ENCODE results near the gene ITPA. TPM values are rescaled to one million over a fixed set of nuclear protein-coding genes. Genes with fewer than 3 reads are reported as not detected.

Gene ITPA
- total and polyA plus RNA-seq, 2 of the 13 experiments (the other 11 are each of a cell fraction or from before 2014, with no cell fraction given) = 60.1 to 103 TPM

- H3K4me1 ChIP-seq (ENCODE audit: insufficient read depth, low read length) = peaks cover 66% of the 10 kb centered on the region
- no TSS peak for BruUV-seq (replicated peaks)
- intact Hi-C loops (cut with micrococcal nuclease; ENCODE audit: unreplicated experiment) (loop anchor here (1.0 kb wide), 1 partner anchor 34 kb away; the partner anchor contains the start of gene DDRGK1), in situ Hi-C loops (cut with HindIII; ENCODE audit: extremely low pct_ligation_motif_present, low pct_unique_long_range_greater_than_20kb) (no loop called here)
- CTCF ChIA-PET (ENCODE audit: low intra/inter-chr PET ratio, low total read pairs) = interaction anchor here (1.7 to 1.8 kb wide), 2 partner anchors 12 to 19 kb away, joined by 5 to 6 read pairs; no protein-coding TSS in a partner anchor
- peak overlapping the region; percentile 57; the same call in 1 of the 2 replicates for H3K9ac ChIP-seq (ENCODE audit: insufficient read depth, low read depth, low read length)
- H3K27ac ChIP-seq (ENCODE audit: extremely low read length, insufficient read depth, low read length) = no peak overlapping the region
- H3K4me2 ChIP-seq (ENCODE audit: low read depth, low read length) = peak overlapping the region; percentile 84
- H2AFZ ChIP-seq (ENCODE audit: low read length) = no peak overlapping the region
- peak overlapping the region; percentile 59 to 83 (median 83) for H3K4me3 ChIP-seq (replicated peaks in 1 of 3; ENCODE audit: insufficient read depth in 1 of 3, low read depth in 2 of 3, low read length in 3 of 3)
- POLR2A ChIA-PET = interaction anchor here (0.8 to 2.7 kb wide), 5 partner anchors 9 to 22 kb away, joined by 3 to 20 read pairs (median 9); no protein-coding TSS in a partner anchor
- no peak for FAIRE-seq
- H3K27me3 ChIP-seq (ENCODE audit: control insufficient read depth in 1 of 2, insufficient read depth in 2 of 2, low read length in 2 of 2) = peaks cover 6 to 40% of the 10 kb centered on the region in 2 experiments
- H3K36me3 ChIP-seq (replicated peaks in 1 of 2; ENCODE audit: control insufficient read depth in 1 of 2, insufficient read depth in 2 of 2, low read length in 2 of 2) = no peaks in the 10 kb centered on the region; a peak in 2 of 5 replicates
- H3K79me2 ChIP-seq (ENCODE audit: insufficient read depth, low read length) = no peaks in the 10 kb centered on the region
- no peaks in the 10 kb centered on the region for H4K20me1 ChIP-seq (ENCODE audit: insufficient read depth, low read length)
- 29% methylated on average over 56 of the region's 59 CpGs for WGBS (ENCODE audit: low lambda C conversion rate)
- H3K9me3 ChIP-seq (ENCODE audit: low read length) = no peaks in the 10 kb centered on the region
- ATAC-seq = peak; percentile 8
- DNase-seq (ENCODE audit: low spot score) = no peak
- no peak for TF ChIP-seq AHR (CRISPR knock-in tag; IDR thresholded peaks at IDR 0.05)
- TF ChIP-seq ZNF510 (CRISPR knock-in tag; IDR thresholded peaks at IDR 0.05; ENCODE audit: low read depth) = 0 out of 2 replicates have a peak, but pooled peaks have one; percentile 86
- no peak for TF ChIP-seq CSRNP2 (CRISPR knock-in tag; conservative IDR thresholded peaks at IDR 0.05; ENCODE audit: low read depth)
- no peak for TF ChIP-seq TAF15 (IDR thresholded peaks at IDR 0.05; ENCODE audit: low read depth, low read length, poor library complexity, severe bottlenecking)
- no peak for TF ChIP-seq FOXO4 (CRISPR knock-in tag; conservative IDR thresholded peaks at IDR 0.05)
- TF ChIP-seq ZNF143 (CRISPR knock-in tag; IDR thresholded peaks at IDR 0.05) = no peak
- no peak for TF ChIP-seq ZFP82 (CRISPR knock-in tag; IDR thresholded peaks at IDR 0.05; ENCODE audit: borderline replicate concordance)
- TF ChIP-seq EEA1 (CRISPR knock-in tag; IDR thresholded peaks at IDR 0.05; ENCODE audit: borderline replicate concordance) = no peak
- TF ChIP-seq REL (CRISPR knock-in tag; conservative IDR thresholded peaks at IDR 0.05) = no peak
- TF ChIP-seq NFYC (CRISPR knock-in tag; IDR thresholded peaks at IDR 0.05) = no peak
- no peak for TF ChIP-seq ZBTB40 (IDR thresholded peaks at IDR 0.05)
- TF ChIP-seq ZBTB40 (CRISPR knock-in tag; IDR thresholded peaks at IDR 0.05) = no peak; the same call in 1 of the 2 replicates
These were observed 28.8 kb downstream of the ITPA start for GRCh38 chr20:3237958-3238615.

All from HepG2 (cell line).